ENCODE data around the gene KISS1R.

KISS1R gene

GRCh38 chr19:953445-954271, 36.5 kb downstream of the KISS1R start:
- TF ChIP-seq GATA3 (IDR thresholded peaks at IDR 0.05; ENCODE audit: low read depth, low read length) (no peak), GATA2 (IDR thresholded peaks at IDR 0.05; ENCODE audit: low read depth, low read length) (no peak)

GRCh38 chr19:954272-954671, 37.1 kb downstream of the KISS1R start:
- TF ChIP-seq GATA2 (IDR thresholded peaks at IDR 0.05; ENCODE audit: low read depth, low read length) (no peak), GATA3 (IDR thresholded peaks at IDR 0.05; ENCODE audit: low read depth, low read length) (no peak)

- no peak for TF ChIP-seq GATA2 (IDR thresholded peaks at IDR 0.05; ENCODE audit: low read depth, low read length)
- no peak for TF ChIP-seq GATA3 (IDR thresholded peaks at IDR 0.05; ENCODE audit: low read depth, low read length)
Measured at GRCh38 chr19:954672-955494, 37.8 kb downstream of the KISS1R start.

- TF ChIP-seq GATA2 (IDR thresholded peaks at IDR 0.05; ENCODE audit: low read depth, low read length) (no peak), GATA3 (IDR thresholded peaks at IDR 0.05; ENCODE audit: low read depth, low read length) (no peak)
Measured at GRCh38 chr19:955803-956765, 39.0 kb downstream of the KISS1R start.

GRCh38 chr19:956766-957440, 39.8 kb downstream of the KISS1R start:
- no peak for TF ChIP-seq GATA2 (IDR thresholded peaks at IDR 0.05; ENCODE audit: low read depth, low read length)
- TF ChIP-seq GATA3 (IDR thresholded peaks at IDR 0.05; ENCODE audit: low read depth, low read length): no peak

GRCh38 chr19:958967-959855, 42.1 kb downstream of the KISS1R start:
- TF ChIP-seq GATA3 (IDR thresholded peaks at IDR 0.05; ENCODE audit: low read depth, low read length) (no peak), GATA2 (IDR thresholded peaks at IDR 0.05; ENCODE audit: low read depth, low read length) (no peak)

GRCh38 chr19:960020-960419, 42.9 kb downstream of the KISS1R start:
- TF ChIP-seq GATA3 (IDR thresholded peaks at IDR 0.05; ENCODE audit: low read depth, low read length) (no peak), GATA2 (IDR thresholded peaks at IDR 0.05; ENCODE audit: low read depth, low read length) (no peak)

GRCh38 chr19:960601-960938, 43.4 kb downstream of the KISS1R start:
- TF ChIP-seq GATA2 (IDR thresholded peaks at IDR 0.05; ENCODE audit: low read depth, low read length) (no peak), GATA3 (IDR thresholded peaks at IDR 0.05; ENCODE audit: low read depth, low read length) (no peak)

- TF ChIP-seq GATA2 (IDR thresholded peaks at IDR 0.05; ENCODE audit: low read depth, low read length) (no peak), GATA3 (IDR thresholded peaks at IDR 0.05; ENCODE audit: low read depth, low read length) (no peak)
Measured at GRCh38 chr19:961866-962620, 44.9 kb downstream of the KISS1R start.

GRCh38 chr19:962683-963400, 45.7 kb downstream of the KISS1R start:
- TF ChIP-seq GATA2 (IDR thresholded peaks at IDR 0.05; ENCODE audit: low read depth, low read length) (no peak), GATA3 (IDR thresholded peaks at IDR 0.05; ENCODE audit: low read depth, low read length) (no peak)

GRCh38 chr19:963486-963951, 46.4 kb downstream of the KISS1R start:
- TF ChIP-seq GATA2 (IDR thresholded peaks at IDR 0.05; ENCODE audit: low read depth, low read length): no peak
- no peak for TF ChIP-seq GATA3 (IDR thresholded peaks at IDR 0.05; ENCODE audit: low read depth, low read length)
